GM06990 (cell line): ENCODE measurements around the gene NNMT.

ENCODE experiments used
- DNase-seq: peaks from one replicate; pipeline ENCODE4 v3.0.0-alpha.2; 2011; ENCODE audit not compliant: insufficient read length; ENCODE audit errors: extremely low read depth
- H3K27me3 ChIP-seq: replicated peaks from 2 replicates; pipeline ENCODE4 v1.6.0; 2011; ENCODE audit warnings: low read length; ENCODE audit not compliant: control insufficient read depth, insufficient read depth
- H3K36me3 ChIP-seq: 2 replicates; pipeline ENCODE4 v1.5.1; 2011; ENCODE audit warnings: low read length; ENCODE audit not compliant: control insufficient read depth, insufficient read depth
- H3K4me3 ChIP-seq: replicated peaks from 2 replicates; pipeline ENCODE4 v1.5.1; 2011; ENCODE audit warnings: low read depth, mild to moderate bottlenecking, control low read depth, low read length
- TF ChIP-seq, protein P1 (sequence below): IDR thresholded peaks from 2 replicates; pipeline ENCODE4 v1.5.1; 2011; ENCODE audit warnings: low read length, control low read depth, mild to moderate bottlenecking, inconsistent platforms; ENCODE audit not compliant: insufficient read depth, poor library complexity, severe bottlenecking

Gene NNMT

GRCh38 chr11:114252767-114253166, 43.4 kb upstream of the NNMT start:
- no peaks in the 10 kb centered on the region for H3K36me3 ChIP-seq
- no peaks in the 10 kb centered on the region; the same call in 1 of the 2 replicates for H3K27me3 ChIP-seq
- DNase-seq, result no peak
- no peak overlapping the region for H3K4me3 ChIP-seq
- TF ChIP-seq, protein P1, sequence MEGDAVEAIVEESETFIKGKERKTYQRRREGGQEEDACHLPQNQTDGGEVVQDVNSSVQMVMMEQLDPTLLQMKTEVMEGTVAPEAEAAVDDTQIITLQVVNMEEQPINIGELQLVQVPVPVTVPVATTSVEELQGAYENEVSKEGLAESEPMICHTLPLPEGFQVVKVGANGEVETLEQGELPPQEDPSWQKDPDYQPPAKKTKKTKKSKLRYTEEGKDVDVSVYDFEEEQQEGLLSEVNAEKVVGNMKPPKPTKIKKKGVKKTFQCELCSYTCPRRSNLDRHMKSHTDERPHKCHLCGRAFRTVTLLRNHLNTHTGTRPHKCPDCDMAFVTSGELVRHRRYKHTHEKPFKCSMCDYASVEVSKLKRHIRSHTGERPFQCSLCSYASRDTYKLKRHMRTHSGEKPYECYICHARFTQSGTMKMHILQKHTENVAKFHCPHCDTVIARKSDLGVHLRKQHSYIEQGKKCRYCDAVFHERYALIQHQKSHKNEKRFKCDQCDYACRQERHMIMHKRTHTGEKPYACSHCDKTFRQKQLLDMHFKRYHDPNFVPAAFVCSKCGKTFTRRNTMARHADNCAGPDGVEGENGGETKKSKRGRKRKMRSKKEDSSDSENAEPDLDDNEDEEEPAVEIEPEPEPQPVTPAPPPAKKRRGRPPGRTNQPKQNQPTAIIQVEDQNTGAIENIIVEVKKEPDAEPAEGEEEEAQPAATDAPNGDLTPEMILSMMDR, result no peak

GRCh38 chr11:114253771-114254170, 42.4 kb upstream of the NNMT start:
- Histone ChIP-seq H3K27me3 (no peaks in the 10 kb centered on the region; the same call in 1 of the 2 replicates), H3K4me3 (no peak overlapping the region), H3K36me3 (no peaks in the 10 kb centered on the region)
- DNase-seq, result no peak
- TF ChIP-seq, protein P1, result no peak

- Histone ChIP-seq H3K4me3 (no peak overlapping the region), H3K36me3 (no peaks in the 10 kb centered on the region), H3K27me3 (no peaks in the 10 kb centered on the region; the same call in 1 of the 2 replicates)
- TF ChIP-seq, protein P1, result no peak
- no peak for DNase-seq
Observed at GRCh38 chr11:114254571-114255146, 41.5 kb upstream of the NNMT start.

DNA sequence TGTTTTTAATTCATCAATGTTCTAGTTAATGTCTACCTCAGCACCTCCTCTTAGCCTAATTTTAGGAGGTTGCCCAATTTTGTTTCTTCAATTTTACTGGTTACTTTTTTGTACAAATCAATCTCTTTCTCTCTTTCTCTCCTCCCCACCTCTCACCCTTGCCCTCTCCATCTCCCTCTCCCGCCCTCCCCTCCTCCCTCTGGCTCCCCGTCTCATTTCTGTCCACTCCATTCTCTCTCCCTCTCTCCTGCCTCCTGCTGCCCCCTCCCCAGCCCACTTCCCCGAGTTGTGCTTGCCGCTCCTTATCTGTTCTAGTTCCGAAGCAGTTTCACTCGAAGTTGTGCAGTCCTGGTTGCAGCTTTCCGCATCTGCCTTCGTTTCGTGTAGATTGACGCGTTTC, 40.9 kb upstream of the NNMT start:
- TF ChIP-seq, protein P1, result no peak
- Histone ChIP-seq H3K36me3 (no peaks in the 10 kb centered on the region), H3K27me3 (no peaks in the 10 kb centered on the region; the same call in 1 of the 2 replicates), H3K4me3 (no peak overlapping the region)
- DNase-seq, result no peak

GRCh38 chr11:114256176-114256966, 39.8 kb upstream of the NNMT start:
- no peak for DNase-seq
- Histone ChIP-seq H3K36me3 (no peaks in the 10 kb centered on the region), H3K4me3 (no peak overlapping the region), H3K27me3 (no peaks in the 10 kb centered on the region; the same call in 1 of the 2 replicates)
- TF ChIP-seq, protein P1, result no peak
